Cardiac muscle cell (in vitro differentiated cells and primary cell): Measurements from ENCODE around the gene CACNA1S. TPM values are rescaled to one million over a fixed set of nuclear protein-coding genes. Genes with fewer than 3 reads are reported as not detected.

ENCODE experiments used
- DNase-seq, 2 donors: peaks; one replicate each; pipeline versions ENCODE4 v3.0.0 to v3.0.0-alpha.2; 2010 to 2017; ENCODE audit warnings: low read depth in 1 of 2, low spot score in 1 of 2
- H3K27ac ChIP-seq: fragments of 200-600 bp; sonication (generic); 2 replicates; pipeline ENCODE4 v1.5.1; 2016
- H3K27me3 ChIP-seq: fragments of 200-600 bp; sonication (generic); 2 replicates; pipeline ENCODE4 v1.6.0; 2016; ENCODE audit warnings: control low read depth
- H3K36me3 ChIP-seq: fragments of 200-600 bp; sonication (generic); 2 replicates; pipeline ENCODE4 v1.5.1; 2016; ENCODE audit warnings: control low read depth
- H3K4me1 ChIP-seq: fragments of 200-600 bp; sonication (generic); 2 replicates; pipeline ENCODE4 v1.8.1; 2017; ENCODE audit warnings: low read depth, mild to moderate bottlenecking, mixed run types
- H3K4me3 ChIP-seq: fragments of 200-600 bp; sonication (generic); 2 replicates; pipeline ENCODE4 v1.5.1; 2016; ENCODE audit warnings: mild to moderate bottlenecking
- H3K9me3 ChIP-seq: fragments of 200-600 bp; sonication (generic); 2 replicates; pipeline ENCODE4 v1.5.1; 2017; ENCODE audit warnings: low read depth, mild to moderate bottlenecking, control low read depth
- CTCF ChIP-seq: IDR thresholded peaks from 2 replicates; pipeline ENCODE4 v1.5.1; 2012; ENCODE audit warnings: low read depth, mild to moderate bottlenecking, low read length
- polyA plus RNA-seq: library from polyadenylated mRNA; unstranded; fragments of >200 nt; fragmentation: Nextera tagmentation; extraction: Ambion mirVana; gene quantifications from 2 replicates; pipeline ENCODE4 v1.2.1, GENCODE V29; 2016
- total RNA-seq: library from RNA; depleted of rRNA; stranded (reverse); fragments of >200 nt; gene quantifications from 2 replicates; pipeline ENCODE4 v1.2.3, GENCODE V29; 2016

Gene CACNA1S
- total and polyA plus RNA-seq, 2 experiments from 2014 or later = 0.30 TPM; not detected in 1

DNA sequence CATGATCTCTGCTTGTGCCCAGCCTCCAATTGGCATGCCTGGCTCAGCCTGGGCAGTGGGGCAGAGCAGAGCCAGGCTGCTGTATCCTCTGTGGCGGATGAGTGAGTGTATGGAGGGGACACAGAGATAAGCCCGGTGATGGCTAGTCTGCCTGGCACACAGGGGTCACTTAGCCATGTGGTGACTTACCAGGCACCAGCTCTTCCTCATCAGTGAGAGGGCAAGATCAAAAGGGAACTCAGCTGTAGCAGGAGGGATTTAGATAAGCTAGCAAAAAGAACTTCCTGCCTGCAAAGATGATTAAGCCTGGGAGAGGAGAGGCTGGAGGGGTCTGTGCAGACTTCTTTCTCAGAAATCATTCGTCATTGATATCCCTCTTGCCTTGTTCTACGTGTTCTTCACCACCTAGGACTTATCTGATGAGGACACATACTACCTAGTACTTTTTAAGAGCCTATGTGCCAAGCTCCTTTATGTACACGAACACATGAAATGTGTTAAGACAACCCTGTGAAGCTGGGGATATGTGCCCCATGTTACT lies 96.6 kb downstream of the CACNA1S start:
- TF ChIP-seq CTCF = no peak
- DNase-seq = no peak
- H3K9me3 ChIP-seq = no peaks in the 10 kb centered on the region
- no peak overlapping the region for H3K27ac ChIP-seq
- no peaks in the 10 kb centered on the region for H3K27me3 ChIP-seq
- H3K4me3 ChIP-seq = no peak overlapping the region
- no peaks in the 10 kb centered on the region for H3K36me3 ChIP-seq
- peaks cover 21% of the 10 kb centered on the region for H3K4me1 ChIP-seq

- peak in 1 of 2 donors; percentile 33 for DNase-seq
- no peaks in the 10 kb centered on the region for H3K36me3 ChIP-seq
- no peak overlapping the region for H3K4me3 ChIP-seq
- H3K4me1 ChIP-seq = peaks cover 25% of the 10 kb centered on the region
- no peaks in the 10 kb centered on the region for H3K9me3 ChIP-seq
- no peaks in the 10 kb centered on the region for H3K27me3 ChIP-seq
- no peak overlapping the region for H3K27ac ChIP-seq
- TF ChIP-seq CTCF = no peak
Observed at GRCh38 chr1:201014816-201015200, 97.4 kb downstream of the CACNA1S start.

- no peak overlapping the region for H3K4me3 ChIP-seq
- no peaks in the 10 kb centered on the region for H3K27me3 ChIP-seq
- H3K36me3 ChIP-seq = no peaks in the 10 kb centered on the region
- DNase-seq = peak in 1 of 2 donors; percentile 30
- no peaks in the 10 kb centered on the region for H3K9me3 ChIP-seq
- H3K27ac ChIP-seq = no peak overlapping the region
- peaks cover 25% of the 10 kb centered on the region for H3K4me1 ChIP-seq
- no peak for TF ChIP-seq CTCF
Observed at GRCh38 chr1:201013991-201014815, 98.0 kb downstream of the CACNA1S start.

- Histone ChIP-seq H3K36me3 (no peaks in the 10 kb centered on the region), H3K4me1 (peaks cover 25% of the 10 kb centered on the region), H3K4me3 (no peak overlapping the region), H3K27ac (no peak overlapping the region), H3K9me3 (no peaks in the 10 kb centered on the region), H3K27me3 (no peaks in the 10 kb centered on the region)
- TF ChIP-seq CTCF = no peak
- no peak for DNase-seq
Observed at GRCh38 chr1:201013031-201013485, 99.2 kb downstream of the CACNA1S start.

DNA sequence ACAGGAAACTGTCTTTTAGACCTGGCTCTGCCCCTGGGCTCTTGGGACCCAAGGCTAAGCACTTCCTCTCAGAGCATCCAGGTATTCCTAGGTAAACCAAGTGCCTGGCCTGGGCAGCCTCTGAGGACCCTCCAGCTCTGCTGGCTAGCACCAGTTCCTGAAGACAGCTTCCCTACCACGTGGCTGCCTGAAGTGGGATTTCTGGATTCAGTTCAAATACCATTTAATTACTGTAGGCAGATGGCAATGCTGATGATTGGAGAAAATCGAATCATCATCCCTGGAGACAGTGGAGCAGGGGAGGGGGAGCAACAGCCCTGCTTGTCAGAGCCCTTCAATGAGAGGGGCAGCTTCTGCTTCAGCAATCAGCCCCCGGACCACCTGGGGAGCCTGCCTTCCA lies 100.6 kb downstream of the CACNA1S start:
- Histone ChIP-seq H3K27ac (no peak overlapping the region), H3K36me3 (no peaks in the 10 kb centered on the region), H3K4me1 (peaks cover 19% of the 10 kb centered on the region), H3K9me3 (no peaks in the 10 kb centered on the region), H3K27me3 (no peaks in the 10 kb centered on the region), H3K4me3 (no peak overlapping the region)
- no peak for DNase-seq
- no peak for TF ChIP-seq CTCF
